ENCODE results near the gene MCM9.

Gene MCM9

GRCh38 chr6:118893064-118893806 is 41.7 kb downstream of the MCM9 start (continued):
- TF ChIP-seq ZNF692 (tag by site-specific recombination; IDR thresholded peaks at IDR 0.05), result peak; percentile 57; the same call in 1 of the 2 replicates
- no peak for TF ChIP-seq ZBTB6 (tag by site-specific recombination; IDR thresholded peaks at IDR 0.05)
- no peak for TF ChIP-seq ZNF148 (tag by site-specific recombination; IDR thresholded peaks at IDR 0.05; ENCODE audit: borderline replicate concordance)
- peak; percentile 99 for TF ChIP-seq ZNF362 (tag by site-specific recombination; IDR thresholded peaks at IDR 0.05)
- no peak for TF ChIP-seq ZNF10 (tag by site-specific recombination; IDR thresholded peaks at IDR 0.05)
- no peak for TF ChIP-seq ZNF214 (tag by site-specific recombination; IDR thresholded peaks at IDR 0.05; ENCODE audit: borderline replicate concordance)
- no peak for TF ChIP-seq ZNF658 (tag by site-specific recombination; IDR thresholded peaks at IDR 0.05)
- no peak for TF ChIP-seq ZNF169 (tag by site-specific recombination; IDR thresholded peaks at IDR 0.05)
- no peak for TF ChIP-seq ZNF114 (tag by site-specific recombination; IDR thresholded peaks at IDR 0.05)
- peak; percentile 57; the same call in 1 of the 2 replicates for TF ChIP-seq SP7 (tag by site-specific recombination; IDR thresholded peaks at IDR 0.05)
- peak; percentile 35; the same call in 1 of the 2 replicates for TF ChIP-seq KLF7 (tag by site-specific recombination; IDR thresholded peaks at IDR 0.05; ENCODE audit: borderline replicate concordance)
- TF ChIP-seq GLIS1 (tag by site-specific recombination; IDR thresholded peaks at IDR 0.05), result 0 out of 2 replicates have a peak, but pooled peaks have one; percentile 26
- no peak for TF ChIP-seq ZIC2 (tag by site-specific recombination; IDR thresholded peaks at IDR 0.05)
- TF ChIP-seq ZNF76 (tag by site-specific recombination; IDR thresholded peaks at IDR 0.05; ENCODE audit: borderline replicate concordance, low read depth), result no peak
- TF ChIP-seq ZNF639 (tag by site-specific recombination; IDR thresholded peaks at IDR 0.05), result no peak
- TF ChIP-seq ZNF48 (tag by site-specific recombination; IDR thresholded peaks at IDR 0.05), result no peak
- 0 out of 2 replicates have a peak, but pooled peaks have one; percentile 52 for TF ChIP-seq PRDM6 (tag by site-specific recombination; IDR thresholded peaks at IDR 0.05)
- TF ChIP-seq RBAK (tag by site-specific recombination; IDR thresholded peaks at IDR 0.05), result no peak
- no peak for TF ChIP-seq ZSCAN4 (tag by site-specific recombination; IDR thresholded peaks at IDR 0.05)
- no peak for TF ChIP-seq ZNF211 (tag by site-specific recombination; IDR thresholded peaks at IDR 0.05; ENCODE audit: low read depth)
- no peak for TF ChIP-seq GLI4 (tag by site-specific recombination; IDR thresholded peaks at IDR 0.05)
- TF ChIP-seq ZNF26 (tag by site-specific recombination; IDR thresholded peaks at IDR 0.05), result no peak
- TF ChIP-seq ZNF366 (tag by site-specific recombination; conservative IDR thresholded peaks at IDR 0.05), result no peak
- no peak for TF ChIP-seq ZNF140 (tag by site-specific recombination; IDR thresholded peaks at IDR 0.05)
- TF ChIP-seq ZNF174 (tag by site-specific recombination; IDR thresholded peaks at IDR 0.05), result no peak
- no peak for TF ChIP-seq ZNF560 (tag by site-specific recombination; IDR thresholded peaks at IDR 0.05; ENCODE audit: borderline replicate concordance)
- TF ChIP-seq TRIM28 (IDR thresholded peaks at IDR 0.05; ENCODE audit: borderline replicate concordance, low read length), result peak; percentile 23; the same call in 1 of the 2 replicates
